Tibial nerve (tissue), 4 donors: Measurements from ENCODE around the gene KAT7. TPM values are rescaled to one million over a fixed set of nuclear protein-coding genes. Genes with fewer than 3 reads are reported as not detected.

Experiments used
- DNase-seq, 2 donors: peaks; one replicate each; pipeline ENCODE4 v3.0.0-alpha.2; 2019; ENCODE audit warnings: low spot score in 2 of 2
- H3K27ac ChIP-seq, 4 donors: fragments of 200-600 bp; sonication (generic) in 3 of 4; one replicate each; pipeline ENCODE4 v1.5.1; 2017 to 2019; ENCODE audit warnings: mild to moderate bottlenecking in 1 of 4
- H3K27me3 ChIP-seq, 2 donors: fragments of 200-600 bp; sonication (generic) in 1 of 2; one replicate each; pipeline versions ENCODE4 v1.5.1 to v1.6.0; 2017 to 2019
- H3K36me3 ChIP-seq, 3 donors: fragments of 200-600 bp; sonication (generic); one replicate each; pipeline ENCODE4 v1.5.1; 2018 to 2019
- H3K4me1 ChIP-seq, 4 donors: fragments of 200-600 bp; sonication (generic) in 3 of 4; one replicate each; pipeline ENCODE4 v1.5.1; 2017 to 2019
- H3K4me3 ChIP-seq, 4 donors: fragments of 200-600 bp; sonication (generic) in 3 of 4; one replicate each; pipeline ENCODE4 v1.5.1; 2017 to 2019; ENCODE audit warnings: mild to moderate bottlenecking in 1 of 4, moderate library complexity in 1 of 4
- H3K9me3 ChIP-seq, 4 donors: fragments of 200-600 bp; sonication (generic) in 3 of 4; one replicate each; pipeline ENCODE4 v1.5.1; 2017 to 2019
- CTCF ChIP-seq, 5 experiments: fragments of 200-600 bp in 3 of 5; fragments of 450-650 bp in 2 of 5; sonication (generic) in 3 of 5; IDR thresholded peaks; one replicate each; pipeline ENCODE4 v1.5.1; 2016 to 2019; ENCODE audit warnings: antibody characterized with exemption in 5 of 5, mild to moderate bottlenecking in 3 of 5, moderate library complexity in 2 of 5
- EP300 ChIP-seq, 2 donors: sonication (generic); formaldehyde crosslinking; IDR thresholded peaks; one replicate each; pipeline ENCODE4 v1.6.1; 2017; ENCODE audit warnings: antibody characterized with exemption in 2 of 2, mild to moderate bottlenecking in 1 of 2
- POLR2A ChIP-seq, 2 donors: fragments of 450-650 bp; IDR thresholded peaks; one replicate each; pipeline ENCODE4 v1.6.1; 2017; ENCODE audit warnings: antibody characterized with exemption in 2 of 2, mild to moderate bottlenecking in 2 of 2, moderate library complexity in 2 of 2
- WGBS, 2 donors: methylation state at CpG; one replicate each; pipeline ENCODE4 v1.1.5; 2018; 5-methylcytosine and 5-hydroxymethylcytosine counted together
- total RNA-seq, 4 donors: library from RNA; depleted of rRNA; stranded (reverse); fragments of >200 nt; gene quantifications; one replicate each; pipeline ENCODE4 v1.1.0, GENCODE V29; 2016

The KAT7 gene
- total RNA-seq, 4 donors from 2014 or later: 31.6 to 45.6 (median 42.0) TPM

DNA sequence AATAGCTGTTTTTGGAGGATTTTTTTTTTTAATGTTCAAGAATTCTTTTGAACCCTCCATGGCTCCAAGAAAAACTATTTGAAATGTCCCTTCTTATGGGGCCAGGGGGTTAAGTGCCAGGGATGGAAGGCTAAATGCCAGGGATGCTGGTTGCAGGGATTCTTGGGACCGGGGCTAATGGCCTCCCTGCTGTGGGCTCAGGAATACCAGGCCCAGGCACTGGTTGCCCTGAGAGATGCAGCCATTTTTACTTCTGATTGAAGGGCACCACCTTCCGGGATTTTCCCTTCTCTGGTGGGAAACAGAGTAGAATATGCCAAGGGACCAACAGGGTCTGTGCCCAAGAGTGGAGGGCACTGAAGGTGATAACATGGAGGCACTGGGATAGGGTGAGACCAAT lies 10.9 kb upstream of the KAT7 start:
- no peak overlapping the region for H3K4me3 ChIP-seq
- no peak for DNase-seq
- WGBS, 2 donors: 61 to 77% methylated on average over 2 of the region's 2 CpGs
- no peaks in the 10 kb centered on the region for H3K36me3 ChIP-seq
- H3K4me1 ChIP-seq: peaks cover 0 to 48% (median 18%) of the 10 kb centered on the region in 4 donors
- no peak for TF ChIP-seq POLR2A (IDR thresholded peaks at IDR 0.05)
- H3K27ac ChIP-seq: peak overlapping the region in 1 of 4 donors; percentile 82
- no peaks in the 10 kb centered on the region for H3K27me3 ChIP-seq
- H3K9me3 ChIP-seq: no peaks in the 10 kb centered on the region

GRCh38 chr17:49779156-49779738 lies 9.2 kb upstream of the KAT7 start:
- no peak for TF ChIP-seq CTCF (IDR thresholded peaks at IDR 0.05)
- H3K27ac ChIP-seq: peak overlapping the region in 3 of 4 donors; percentile 3 to 74 (median 23)

DNA sequence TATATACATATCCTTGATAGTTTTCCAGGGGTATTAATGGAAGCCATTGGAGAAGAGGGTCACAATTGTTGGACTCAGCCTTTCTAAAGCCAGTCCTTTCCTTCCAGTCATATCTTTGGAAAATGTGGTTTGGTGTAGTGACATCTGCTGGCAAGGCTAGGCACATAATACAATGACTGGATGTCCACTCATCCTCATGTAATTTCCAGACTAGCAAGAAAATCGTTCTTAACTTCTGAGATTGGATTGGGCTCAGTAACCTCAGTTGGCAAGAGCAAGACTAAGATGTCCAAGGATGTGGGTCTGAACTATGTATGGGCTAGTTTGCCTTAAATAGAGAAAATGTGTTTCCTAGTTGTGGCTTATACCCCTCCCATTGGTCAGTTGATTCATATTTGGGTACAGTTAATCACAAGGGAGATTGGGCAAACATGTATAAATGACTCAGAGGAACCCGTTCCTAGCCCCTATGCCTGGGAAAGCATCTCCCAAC lies 8.7 kb upstream of the KAT7 start:
- peak in 1 of 2 donors; percentile 75 for DNase-seq
- H3K4me3 ChIP-seq: no peak overlapping the region
- peak overlapping the region in 3 of 4 donors; percentile 3 to 74 (median 23) for H3K27ac ChIP-seq
- WGBS, 2 donors: 14 to 24% methylated on average over 2 of the region's 2 CpGs
- TF ChIP-seq POLR2A (IDR thresholded peaks at IDR 0.05) (no peak), EP300 (IDR thresholded peaks at IDR 0.05) (peak in 1 of 2 donors; percentile 41), CTCF (IDR thresholded peaks at IDR 0.05) (peak; percentile 20 to 72 (median 50))
- H3K9me3 ChIP-seq: no peaks in the 10 kb centered on the region
- peaks cover 0 to 60% (median 18%) of the 10 kb centered on the region in 4 donors for H3K4me1 ChIP-seq
- H3K36me3 ChIP-seq: no peaks in the 10 kb centered on the region
- H3K27me3 ChIP-seq: no peaks in the 10 kb centered on the region

More at GRCh38 chr17:49779156-49779738, 9.2 kb upstream of the KAT7 start:
- no peaks in the 10 kb centered on the region for H3K27me3 ChIP-seq
- H3K4me1 ChIP-seq: peaks cover 0 to 61% (median 18%) of the 10 kb centered on the region in 4 donors
- no peak for DNase-seq
- 87 to 94% methylated on average over 2 of the region's 2 CpGs for WGBS, 2 donors
- H3K4me3 ChIP-seq: no peak overlapping the region
- H3K36me3 ChIP-seq: no peaks in the 10 kb centered on the region
- no peaks in the 10 kb centered on the region for H3K9me3 ChIP-seq

- TF ChIP-seq CTCF (IDR thresholded peaks at IDR 0.05): no peak
- TF ChIP-seq EP300 (IDR thresholded peaks at IDR 0.05): no peak
- TF ChIP-seq POLR2A (IDR thresholded peaks at IDR 0.05): no peak
- H3K27me3 ChIP-seq: no peaks in the 10 kb centered on the region
- H3K9me3 ChIP-seq: no peaks in the 10 kb centered on the region
- peaks cover 0 to 32% (median 3%) of the 10 kb centered on the region in 4 donors for H3K4me1 ChIP-seq
- DNase-seq: no peak
- H3K27ac ChIP-seq: peak overlapping the region in 2 of 4 donors; percentile 38 to 44
- H3K4me3 ChIP-seq: no peak overlapping the region
- 41 to 51% methylated on average over 3 of the region's 3 CpGs for WGBS, 2 donors
- no peaks in the 10 kb centered on the region for H3K36me3 ChIP-seq
Observed at GRCh38 chr17:49783071-49783715, 5.3 kb upstream of the KAT7 start.

GRCh38 chr17:49783791-49784190 lies 4.7 kb upstream of the KAT7 start:
- Histone ChIP-seq H3K27me3 (no peaks in the 10 kb centered on the region), H3K9me3 (no peaks in the 10 kb centered on the region), H3K27ac (peak overlapping the region in 1 of 4 donors; percentile 44), H3K36me3 (no peaks in the 10 kb centered on the region), H3K4me1 (peaks cover 0 to 32% (median 3%) of the 10 kb centered on the region in 4 donors), H3K4me3 (no peak overlapping the region)
- DNase-seq: no peak
- no peak for TF ChIP-seq CTCF (IDR thresholded peaks at IDR 0.05)
- no peak for TF ChIP-seq POLR2A (IDR thresholded peaks at IDR 0.05)
- TF ChIP-seq EP300 (IDR thresholded peaks at IDR 0.05): no peak
